Stimulated activated CD4-positive, alpha-beta T cell treated with anti-CD3 and anti-CD28 coated beads, Interleukin-12 subunit alpha, Interleukin-12 subunit beta, amount 100 ng/mL, for 48 hours (primary cell): ENCODE measurements around the gene FYN.

Experiments used
- DNase-seq, 3 donors: peaks; one replicate each; pipeline ENCODE4 v3.0.0-alpha.2; 2020; ENCODE audit warnings: low read depth in 2 of 3, low spot score in 1 of 3

The FYN gene

DNA sequence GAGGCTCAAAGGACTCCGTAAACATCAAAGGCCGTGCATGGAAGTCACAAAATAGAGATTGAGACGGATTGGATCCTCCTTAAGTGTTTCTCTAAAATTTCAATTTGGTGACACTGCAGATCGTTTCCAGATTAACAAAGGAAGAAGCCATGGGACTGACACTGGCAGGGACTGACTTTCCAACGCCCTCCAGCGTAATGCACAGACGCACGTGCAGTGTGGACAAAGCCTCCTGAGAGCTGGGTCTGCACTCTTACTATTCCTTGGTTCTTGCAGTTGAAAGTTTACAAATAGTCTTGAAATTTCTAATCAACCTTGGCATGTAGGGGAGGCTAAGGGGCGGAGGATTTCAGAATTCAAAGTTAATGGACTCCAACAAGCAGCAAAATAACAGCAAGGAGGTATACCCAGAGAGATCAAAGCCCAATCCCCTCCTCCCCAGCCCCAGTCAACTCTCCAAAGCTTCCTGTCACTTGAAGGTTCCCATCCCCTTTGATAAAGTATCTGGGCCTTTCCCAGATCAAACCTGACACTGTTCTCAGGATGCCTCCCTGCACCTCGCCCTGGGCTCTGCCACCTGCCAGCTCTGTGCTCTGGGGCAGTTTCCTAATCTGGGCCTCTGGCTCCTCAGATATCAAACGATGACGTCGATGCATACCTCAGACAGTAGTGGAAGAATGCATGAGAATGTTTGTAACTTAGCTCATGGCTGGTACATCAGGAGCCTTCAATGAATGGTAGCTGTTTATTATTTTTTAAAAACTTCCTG lies 161.1 kb downstream of the FYN start:
- DNase-seq, result no peak

DNA sequence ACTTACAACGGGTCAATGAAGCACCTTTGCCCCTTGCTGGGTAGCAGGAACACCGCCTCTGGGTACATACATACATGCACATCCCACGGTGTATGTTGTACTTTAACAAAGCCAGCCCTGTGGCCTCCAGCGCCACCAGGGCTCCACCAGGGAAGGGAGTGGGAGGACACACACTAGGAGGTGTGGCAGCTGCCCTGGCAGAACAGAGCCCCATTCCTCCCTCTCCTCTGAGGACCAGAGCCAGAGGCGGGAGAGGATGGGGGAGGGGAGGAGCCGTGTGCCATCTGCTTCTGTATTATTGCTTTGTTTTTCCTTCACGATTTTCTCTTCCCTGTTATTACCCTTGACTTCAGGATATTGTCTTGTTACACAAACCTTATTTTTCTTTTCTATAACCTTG lies 161.8 kb downstream of the FYN start:
- DNase-seq, result no peak

DNA sequence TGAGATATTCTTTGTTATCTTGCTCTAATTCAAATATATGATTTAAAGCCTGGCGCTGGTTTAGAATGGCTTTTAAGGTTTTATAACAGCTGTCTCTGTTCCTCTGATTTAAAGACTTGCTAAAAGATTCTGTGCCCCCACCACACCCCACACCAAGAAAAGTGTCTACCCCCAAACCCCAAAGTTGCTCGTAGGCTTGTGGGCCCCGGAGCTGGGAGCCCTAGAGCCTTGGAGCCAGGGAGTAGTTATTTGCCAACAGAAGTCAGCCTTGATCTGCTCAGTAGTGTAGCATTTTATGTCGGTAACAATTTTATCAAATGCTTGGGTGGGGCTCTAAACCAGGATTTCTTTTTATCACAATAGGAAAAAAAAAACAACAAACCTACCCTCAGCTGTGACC lies 162.3 kb downstream of the FYN start:
- DNase-seq, result no peak

DNA sequence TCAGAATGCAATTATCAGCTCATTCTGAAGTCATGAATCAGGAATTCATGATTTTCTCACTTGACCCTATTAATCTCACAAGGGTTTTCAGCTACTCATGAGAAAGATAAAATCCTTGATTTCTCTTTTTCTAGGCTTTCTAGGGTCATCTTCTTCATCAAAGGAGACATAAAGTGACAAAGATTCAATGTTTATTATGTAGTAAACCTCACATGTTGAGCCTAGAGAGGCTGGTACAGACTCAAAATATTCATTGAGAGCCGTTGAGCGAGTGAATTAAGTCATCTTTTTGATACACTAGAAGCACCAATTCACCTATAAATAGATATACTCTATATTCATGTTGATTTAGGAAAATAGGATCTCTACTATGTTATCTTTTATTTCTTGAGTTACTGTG lies 162.8 kb downstream of the FYN start:
- no peak for DNase-seq

DNA sequence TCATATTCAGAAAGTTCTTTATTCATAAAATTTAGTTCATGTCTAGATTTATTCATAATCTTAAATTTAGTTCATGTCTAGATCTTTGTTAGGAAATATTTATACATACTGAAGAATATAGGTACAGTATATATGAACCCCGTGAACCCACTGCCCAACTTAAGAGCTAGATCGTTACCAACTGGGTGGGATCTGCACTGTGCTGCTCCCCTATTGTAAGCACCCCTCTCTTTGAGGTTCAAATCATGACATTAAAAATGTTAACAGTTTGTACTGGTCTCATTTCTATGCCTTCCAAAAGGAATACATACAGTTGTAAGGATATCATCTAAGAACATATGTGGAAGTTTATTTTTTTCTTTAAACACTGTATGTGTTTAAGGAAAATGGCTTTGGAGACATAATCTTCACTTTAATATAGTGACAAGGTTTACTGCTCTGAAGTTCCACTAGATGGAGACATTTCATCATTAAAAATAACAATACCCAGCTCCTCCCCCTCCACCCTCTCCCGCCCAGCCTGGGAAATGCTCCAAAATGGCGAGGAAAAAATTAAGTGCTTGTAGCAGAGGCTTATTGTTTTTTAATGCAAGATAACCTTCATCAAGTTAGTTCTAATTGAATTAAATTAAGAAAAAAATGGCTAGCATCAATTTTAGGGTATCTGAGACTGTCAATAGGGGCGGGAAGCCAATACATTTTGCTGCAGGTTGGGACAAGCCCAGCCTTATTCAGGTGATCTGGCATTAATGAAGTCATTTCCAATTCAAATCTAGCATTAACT lies 163.4 kb downstream of the FYN start:
- peak; percentile 24 to 40 (median 24) for DNase-seq

DNA sequence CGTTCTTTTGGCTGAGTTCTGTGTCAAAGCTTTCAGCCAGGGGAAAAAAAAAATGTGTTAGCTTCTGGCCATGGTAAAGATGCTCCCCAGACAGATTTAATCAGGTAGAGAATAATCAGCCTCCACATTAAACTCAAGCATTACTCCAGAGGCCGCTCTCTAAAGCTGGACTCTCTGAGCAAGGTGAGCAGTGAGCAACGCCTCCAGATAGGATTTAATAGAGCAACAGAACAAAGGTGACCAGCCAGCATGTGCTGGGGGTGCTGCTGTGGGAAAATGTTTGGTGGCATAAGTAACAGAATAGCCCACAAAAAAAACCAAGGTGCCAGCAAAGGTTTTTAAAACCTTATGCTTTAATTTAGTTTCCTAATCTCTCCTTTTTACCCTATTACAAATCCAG lies 164.1 kb downstream of the FYN start:
- DNase-seq, result no peak

DNA sequence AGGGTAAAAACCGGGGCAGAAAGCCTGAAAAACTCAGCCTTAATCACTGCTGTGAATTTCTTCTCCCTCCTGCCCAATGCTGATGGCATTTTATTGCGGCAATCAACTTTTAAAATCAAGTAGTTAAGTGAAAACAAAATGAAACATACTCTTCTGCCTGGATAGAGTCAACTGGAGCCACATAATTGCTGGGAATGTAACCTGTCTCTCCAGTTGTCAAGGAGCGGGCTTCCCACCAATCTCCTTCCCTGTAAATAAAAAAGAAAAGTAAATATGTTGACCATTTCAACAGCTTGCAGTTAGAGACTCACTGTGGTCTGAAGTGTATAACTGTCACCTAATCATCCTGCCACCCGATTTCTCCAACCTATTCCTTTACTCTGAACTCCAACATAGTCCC lies 165.5 kb downstream of the FYN start:
- no peak for DNase-seq

DNA sequence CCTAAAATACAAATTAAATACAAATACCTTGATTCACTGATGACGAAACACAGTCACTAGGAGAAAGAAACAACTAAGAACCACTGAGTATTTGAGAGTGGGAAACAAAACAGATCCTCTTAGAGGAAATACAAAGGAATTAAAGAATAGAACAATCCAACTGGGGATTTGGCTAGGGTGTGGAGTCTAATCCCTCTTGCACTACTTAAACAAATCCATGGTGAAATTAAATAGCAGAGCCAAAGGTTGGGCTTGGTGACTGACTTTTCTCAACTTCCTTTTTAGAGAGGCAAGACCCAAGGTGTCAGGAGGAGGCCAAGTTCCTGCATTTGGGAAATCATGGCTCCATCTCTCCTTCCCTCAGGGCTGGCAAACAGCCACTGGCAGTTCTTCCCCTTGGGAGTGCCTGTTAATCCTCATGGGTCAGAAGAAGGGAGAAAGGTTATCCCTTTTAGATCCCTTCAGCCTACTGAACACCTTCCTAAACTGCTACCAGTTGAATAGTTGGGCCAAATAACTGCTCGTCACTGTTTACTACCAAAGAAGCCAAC lies 166.3 kb downstream of the FYN start:
- no peak for DNase-seq

DNA sequence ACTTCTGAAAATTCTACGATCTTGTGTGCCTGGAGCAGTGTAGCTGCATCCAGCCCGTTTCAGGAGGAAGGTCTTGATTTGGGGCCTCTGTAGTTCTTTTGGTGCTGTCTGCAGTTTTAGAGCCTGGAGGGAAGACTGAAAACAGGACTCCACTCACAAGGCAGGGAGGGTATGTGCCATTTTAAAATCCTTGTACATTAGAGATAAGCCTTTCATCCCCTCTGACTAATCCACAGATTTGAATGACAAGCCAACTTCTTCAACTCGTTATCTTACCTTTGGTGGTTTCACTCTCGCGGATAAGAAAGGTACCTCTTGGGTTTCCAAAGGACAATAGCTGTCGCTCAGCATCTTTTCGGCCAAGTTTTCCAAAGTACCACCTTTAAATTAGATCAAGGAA lies 169.5 kb downstream of the FYN start:
- no peak for DNase-seq

DNA sequence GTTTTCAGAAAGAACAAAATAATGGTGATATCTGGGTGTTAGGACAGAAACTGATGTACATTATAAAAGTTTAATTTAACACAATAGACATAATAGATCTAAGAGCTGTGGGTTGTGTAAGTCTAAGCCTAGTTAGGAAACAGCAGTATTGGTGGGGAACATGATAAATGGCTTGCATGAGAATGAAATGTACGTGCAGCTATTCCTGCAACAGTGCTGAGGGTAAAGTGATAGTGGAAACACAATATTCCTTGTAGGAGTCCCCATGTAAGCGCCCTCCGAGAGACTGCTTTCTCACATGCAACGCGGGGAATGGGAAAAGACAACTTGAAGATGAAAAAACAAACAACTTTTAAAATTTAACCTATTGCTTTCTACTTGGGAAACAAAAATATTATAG lies 171.0 kb downstream of the FYN start:
- DNase-seq, result no peak

DNA sequence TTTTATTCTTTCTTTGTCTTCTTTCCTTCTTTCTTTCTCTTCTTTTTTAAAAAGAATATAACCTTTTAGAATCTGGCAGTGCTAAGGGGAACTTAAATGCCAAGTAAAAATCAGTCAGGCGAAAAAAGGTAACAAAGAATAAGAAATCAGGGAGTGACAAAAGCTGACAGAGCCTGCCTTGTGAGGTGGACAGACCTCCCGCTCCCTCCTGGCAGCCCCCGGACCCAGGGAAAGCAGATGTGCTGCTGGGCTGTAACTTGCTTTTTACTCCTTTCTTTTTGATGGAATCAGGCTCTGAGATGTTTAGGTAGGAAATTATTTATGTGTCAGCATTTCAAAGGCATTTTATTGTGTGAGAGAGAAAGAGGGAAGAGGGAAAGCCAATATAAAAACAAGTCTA lies 172.1 kb downstream of the FYN start:
- no peak for DNase-seq

DNA sequence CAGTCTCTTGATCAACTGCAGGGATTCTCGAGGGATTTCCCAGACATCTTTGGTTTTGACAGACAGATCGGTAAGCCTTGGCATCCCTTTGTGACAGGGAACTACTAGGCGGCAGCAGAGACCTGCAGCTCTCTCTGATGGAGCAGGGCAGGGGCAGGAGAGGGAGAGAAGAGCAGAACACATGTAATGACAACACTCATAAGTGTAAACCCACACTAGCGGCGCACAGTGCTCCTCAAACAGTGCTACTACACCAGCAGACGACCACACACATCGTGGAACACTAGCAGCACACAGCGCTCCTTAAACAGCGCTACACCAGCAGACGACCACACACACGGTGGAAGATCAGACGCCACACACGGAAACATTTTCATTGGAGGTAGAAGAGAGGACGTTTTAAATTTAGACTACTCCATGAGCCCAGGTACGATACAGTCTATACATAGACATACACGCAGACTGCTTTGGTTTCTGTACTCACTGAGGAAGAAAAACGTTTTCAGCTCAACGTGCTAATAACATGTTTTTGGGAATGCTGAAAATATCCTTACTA lies 173.0 kb downstream of the FYN start:
- no peak for DNase-seq

DNA sequence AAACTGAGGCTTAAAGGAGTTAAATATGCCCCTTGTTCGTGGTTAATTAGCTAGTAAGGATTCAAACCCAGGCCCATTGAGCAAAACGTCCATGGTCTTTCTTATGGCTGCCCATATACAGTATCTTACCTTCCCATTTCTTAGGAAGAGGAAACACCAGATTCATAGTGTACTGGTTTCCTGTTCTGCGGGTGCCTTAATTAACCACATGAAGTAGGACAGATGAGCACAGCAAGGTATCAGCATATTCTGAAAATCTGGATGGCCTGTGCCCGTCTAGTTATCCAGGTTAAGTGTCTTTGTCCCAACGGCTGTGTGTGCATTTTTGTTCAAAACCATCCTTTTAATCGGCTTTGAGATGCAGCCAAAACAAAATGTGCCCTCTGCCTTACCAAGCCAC lies 174.1 kb downstream of the FYN start:
- no peak for DNase-seq

DNA sequence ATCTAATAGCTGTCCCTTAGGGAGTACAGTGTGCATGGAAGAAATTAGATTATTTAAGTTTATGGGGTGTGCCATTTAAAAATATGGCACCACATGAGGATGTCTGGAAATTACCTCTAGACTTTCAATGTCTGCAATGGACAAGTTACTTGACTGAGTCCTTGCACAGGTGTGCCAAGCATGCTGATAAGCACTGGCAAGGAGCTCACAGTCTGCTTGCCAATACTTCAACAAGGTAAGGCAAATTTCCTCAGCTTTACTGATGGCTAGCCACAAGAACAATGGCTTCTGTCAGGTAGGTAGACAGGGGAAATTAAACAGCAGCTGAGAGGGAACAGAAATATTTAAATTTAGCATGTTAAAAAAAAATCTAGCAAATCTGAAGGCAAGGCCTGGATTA lies 176.4 kb downstream of the FYN start:
- no peak for DNase-seq

DNA sequence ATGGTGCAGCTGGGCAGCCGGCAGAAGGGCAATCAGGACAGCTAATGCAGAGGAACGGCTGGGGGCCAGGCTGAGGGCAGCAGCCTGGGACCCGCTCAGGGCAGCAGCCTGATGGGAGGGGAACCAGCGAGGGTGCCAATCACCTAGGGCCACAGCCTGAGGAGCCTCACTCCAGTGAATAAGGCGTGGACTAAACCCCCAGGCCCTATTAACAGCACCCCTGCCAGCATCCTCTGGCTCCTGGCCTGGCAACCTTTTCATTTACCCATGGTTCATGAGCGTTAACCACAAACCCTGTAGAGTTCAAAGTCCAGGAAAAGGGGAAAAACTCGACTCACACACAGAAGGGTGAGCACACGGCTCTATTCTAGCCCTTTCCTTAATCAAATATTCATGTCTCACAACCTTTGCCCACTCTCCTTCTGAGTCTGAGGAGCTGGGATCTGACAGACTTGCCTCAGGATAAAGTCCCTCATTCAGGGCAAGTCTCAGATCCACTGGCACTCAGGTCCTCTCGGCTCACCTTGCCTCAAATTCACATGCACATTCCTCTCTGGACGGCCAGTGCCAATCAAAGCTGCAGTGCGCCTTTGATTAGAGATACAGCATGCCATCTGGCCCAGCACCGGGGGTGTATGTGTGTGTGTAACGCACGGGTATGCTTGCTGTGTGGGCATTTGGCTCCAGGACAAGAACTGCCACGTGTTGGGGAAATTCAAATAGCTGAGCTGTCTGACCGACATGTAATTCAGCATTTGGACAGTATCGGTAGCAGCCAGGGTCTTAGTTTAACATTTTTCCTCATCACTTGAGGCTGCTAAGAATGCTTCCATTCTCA lies 180.7 kb downstream of the FYN start:
- DNase-seq, result no peak

DNA sequence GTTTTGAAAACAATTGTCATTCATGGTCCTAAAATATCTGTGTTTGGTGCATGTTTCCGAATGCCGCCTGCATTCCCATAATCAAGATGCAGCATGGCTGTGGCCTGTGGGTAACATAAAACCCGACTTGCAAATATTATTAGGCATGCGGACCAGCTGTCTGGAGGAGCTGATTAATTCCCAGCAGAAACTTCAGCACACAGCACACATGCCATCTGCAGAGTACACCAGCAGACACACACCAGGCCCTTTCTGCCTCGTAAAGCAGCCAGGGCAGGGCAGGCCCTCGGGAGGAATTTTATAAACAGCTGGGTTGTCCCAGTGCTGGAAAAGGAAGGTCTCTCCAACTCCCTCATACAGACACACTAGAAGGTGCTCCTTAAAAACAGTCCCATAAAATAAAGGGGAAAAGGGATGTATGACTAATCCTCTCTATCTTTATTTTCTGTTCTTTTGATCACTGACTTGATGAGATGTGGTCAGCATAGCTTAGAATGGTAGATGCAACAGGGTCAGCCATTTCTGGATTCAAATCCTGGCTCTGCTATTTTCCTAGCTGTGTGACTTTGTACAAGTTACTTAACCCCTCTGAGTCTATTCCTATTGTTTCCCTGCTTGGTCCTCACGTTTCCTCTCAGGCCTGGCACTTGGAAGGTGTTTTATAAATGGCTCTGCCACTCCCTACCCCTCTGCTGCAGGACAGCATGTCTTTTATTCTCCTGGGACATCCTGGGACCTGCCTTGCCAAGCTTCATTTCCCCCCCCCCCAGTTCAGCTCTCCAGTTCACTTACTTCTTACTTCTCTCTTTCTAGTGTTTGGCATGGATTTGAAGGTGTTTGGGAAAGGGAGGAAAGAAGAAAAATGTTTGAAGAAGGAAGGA lies 181.7 kb downstream of the FYN start:
- no peak for DNase-seq

DNA sequence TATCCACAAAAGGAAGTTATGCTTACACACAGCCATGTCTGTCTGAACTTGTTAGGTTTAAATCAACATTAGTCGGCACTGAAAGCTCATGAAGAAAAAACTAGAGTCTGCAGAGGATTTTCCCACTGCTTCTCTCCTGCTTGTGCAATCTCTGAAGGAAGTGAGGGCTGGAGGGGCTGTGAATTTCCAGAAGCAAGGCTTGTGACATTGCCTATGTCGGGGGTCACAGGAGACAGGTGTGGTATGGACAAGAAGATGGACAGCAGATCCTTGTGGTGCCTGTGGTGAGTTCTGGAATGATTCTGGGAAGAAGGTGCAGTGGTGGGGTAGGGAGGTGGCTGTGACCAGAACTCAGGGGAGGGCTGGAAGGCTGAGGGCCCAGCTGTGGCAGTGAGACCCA lies 183.3 kb downstream of the FYN start:
- no peak for DNase-seq

DNA sequence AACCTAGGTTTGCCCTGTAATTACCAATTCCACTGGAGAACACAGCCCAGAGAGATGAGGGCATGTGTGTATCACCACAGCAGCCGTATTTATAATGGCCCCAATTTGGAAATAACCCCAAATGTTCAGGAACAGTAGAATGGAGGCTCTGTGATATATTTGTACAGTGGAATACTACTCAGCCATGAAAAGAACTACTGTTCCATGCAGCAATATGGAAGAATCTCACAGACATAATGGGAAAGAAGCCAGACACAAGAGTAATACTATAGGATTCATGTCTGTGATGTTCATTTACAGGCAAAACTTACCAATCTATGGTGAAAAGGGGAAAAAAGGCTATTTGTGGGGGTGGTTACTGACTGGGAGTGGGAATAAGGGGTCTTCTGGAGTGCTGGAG lies 183.8 kb downstream of the FYN start:
- no peak for DNase-seq

DNA sequence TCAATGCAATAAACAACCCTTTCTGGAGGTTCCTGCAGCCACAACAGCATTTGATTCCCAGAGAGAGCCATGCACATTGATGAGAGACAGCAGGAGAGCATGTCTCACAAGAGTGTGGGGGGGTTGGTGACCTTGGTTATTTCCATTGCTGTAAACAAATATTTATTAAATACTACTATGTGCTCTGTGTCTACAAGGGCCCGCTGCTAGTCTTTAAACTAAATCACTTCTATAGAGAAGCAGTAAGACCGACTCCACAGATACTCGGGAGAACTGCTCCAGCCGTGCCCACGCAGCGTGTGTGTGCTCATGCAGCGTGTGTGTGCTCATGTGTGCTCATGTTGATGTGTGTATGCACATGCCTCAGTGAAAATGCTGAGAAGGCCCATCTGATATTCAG lies 184.9 kb downstream of the FYN start:
- DNase-seq, result no peak

DNA sequence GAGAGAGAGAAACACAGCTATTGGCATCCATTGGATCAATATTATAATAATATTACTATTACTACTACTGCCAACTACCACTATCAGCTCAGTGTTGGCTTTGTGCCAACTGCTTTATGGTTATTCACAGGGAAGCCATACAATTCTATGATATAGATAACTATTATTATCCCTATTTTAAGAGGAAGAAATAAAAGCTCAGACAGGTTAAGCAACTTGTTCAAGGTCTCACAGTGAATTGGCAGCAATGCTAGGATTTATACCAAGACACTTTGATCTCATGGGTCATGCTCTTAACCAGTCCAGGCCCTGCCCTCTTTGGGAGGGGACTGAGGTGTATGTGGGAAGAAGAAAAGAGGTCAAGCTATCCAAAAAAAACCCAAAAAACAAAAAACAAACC lies 185.6 kb downstream of the FYN start:
- DNase-seq, result no peak
